K562 (cell line): ENCODE data around the gene SNAI1. TPM values are rescaled to one million over a fixed set of nuclear protein-coding genes. Genes with fewer than 3 reads are reported as not detected.

Experiments used
- ASH1L ChIP-seq: fragments of 450-650 bp; IDR thresholded peaks from 2 replicates; pipeline ENCODE4 v1.6.1; 2018; ENCODE audit warnings: borderline replicate concordance, mild to moderate bottlenecking, low read depth; ENCODE audit not compliant: partially characterized antibody
- ATF3 ChIP-seq, 2 experiments: fragments of 450-650 bp in 1 of 2; sonication (generic) in 1 of 2; formaldehyde crosslinking in 1 of 2; IDR thresholded peaks in 1 of 2; conservative IDR thresholded peaks in 1 of 2; 2 replicates each; pipeline versions ENCODE4 v1.6.1 to v1.8.1; 2016 to 2023; ENCODE audit warnings: mild to moderate bottlenecking in 2 of 2, moderate library complexity in 2 of 2, inconsistent platforms in 1 of 2, missing genetic modification reagents in 1 of 2
- COPS2 ChIP-seq: fragments of 450-650 bp; conservative IDR thresholded peaks from 2 replicates; pipeline ENCODE4 v1.6.1; 2016; ENCODE audit warnings: mild to moderate bottlenecking, moderate library complexity
- FOXP1 ChIP-seq: sonication (generic); formaldehyde crosslinking; IDR thresholded peaks from 2 replicates; pipeline ENCODE4 v1.8.0; 2022; ENCODE audit warnings: mild to moderate bottlenecking, missing genetic modification reagents
- HCFC1 ChIP-seq: IDR thresholded peaks from 2 replicates; pipeline ENCODE4 v1.6.1; 2012; ENCODE audit warnings: low read depth, low read length, improper control_type of control experiment
- MLX ChIP-seq, 2 experiments: fragments of 450-650 bp in 1 of 2; sonication (generic) in 1 of 2; formaldehyde crosslinking; conservative IDR thresholded peaks; 2 replicates each; pipeline versions ENCODE4 v1.4.0 to v1.8.1; 2020 to 2022; ENCODE audit warnings: mild to moderate bottlenecking in 1 of 2, missing genetic modification reagents in 1 of 2
- MTA3 ChIP-seq: fragments of 450-650 bp; formaldehyde crosslinking; IDR thresholded peaks from 2 replicates; pipeline ENCODE4 v1.6.1; 2017; ENCODE audit warnings: mild to moderate bottlenecking, borderline replicate concordance
- NONO ChIP-seq, 2 experiments: fragments of 200-400 bp in 1 of 2; fragments of 450-650 bp in 1 of 2; formaldehyde crosslinking in 1 of 2; IDR thresholded peaks; 2 replicates each; pipeline ENCODE4 v1.6.1; 2017; ENCODE audit warnings: low read depth in 2 of 2, mild to moderate bottlenecking in 2 of 2, moderate library complexity in 2 of 2, low read length in 1 of 2
- REST ChIP-seq, 2 experiments: fragments of 450-650 bp; formaldehyde crosslinking in 1 of 2; IDR thresholded peaks; 2 replicates each; pipeline versions ENCODE4 v1.4.0 to v1.6.1; 2014 to 2020; ENCODE audit warnings: mild to moderate bottlenecking in 2 of 2, borderline replicate concordance in 1 of 2, low read depth in 1 of 2
- TAF9B ChIP-seq: fragments of 450-650 bp; IDR thresholded peaks from 2 replicates; pipeline ENCODE4 v1.6.1; 2018; ENCODE audit warnings: mild to moderate bottlenecking; ENCODE audit not compliant: partially characterized antibody
- TBL1XR1 ChIP-seq, 2 experiments: IDR thresholded peaks; 2 replicates each; pipeline ENCODE4 v1.6.1; 2012; ENCODE audit warnings: improper control_type of control experiment in 2 of 2, low read length in 2 of 2, mild to moderate bottlenecking in 1 of 2
- ZBTB8A ChIP-seq: fragments of 450-650 bp; IDR thresholded peaks from 2 replicates; pipeline ENCODE4 v1.6.1; 2018; ENCODE audit warnings: mild to moderate bottlenecking, moderate library complexity; ENCODE audit not compliant: partially characterized antibody
- polyA plus RNA-seq, 8 experiments: library from polyadenylated mRNA; depleted of rRNA in 4 of 8; stranded (reverse) in 5 of 8; unstranded in 3 of 8; fragments of >200 nt; fragmentation: Nextera tagmentation in 2 of 8; fragmentation: Illumina TruSeq in 1 of 8; extraction: Ambion mirVana in 2 of 8; extraction: Trizol in 1 of 8; gene quantifications; 2 replicates each; pipeline versions ENCODE4 v1.2.1 to v1.2.3, GENCODE V29; 2011 to 2014; ENCODE audit warnings: inconsistent platforms in 1 of 8, missing spikeins in 1 of 8
- total RNA-seq, 7 experiments: library from RNA; depleted of rRNA in 6 of 7; stranded (reverse); fragments of >200 nt in 6 of 7; fragmentation: Illumina TruSeq in 2 of 7; extraction: Trizol in 2 of 7; gene quantifications; 2 replicates each; pipeline versions ENCODE4 v1.2.1 to v1.2.3, GENCODE V29; 2011 to 2021; ENCODE audit warnings: low replicate concordance in 1 of 7
- TF ChIP-seq, protein P1 (sequence below): fragments of 200-800 bp; sonication (Bioruptor generic); IDR thresholded peaks from 2 replicates; pipeline ENCODE4 v1.6.1; 2017; ENCODE audit warnings: missing genetic modification characterization, missing compliant biosample characterization

Gene SNAI1
- total and polyA plus RNA-seq, 9 of the 15 experiments (the other 6 are each of a cell fraction or from before 2014, with no cell fraction given): 0.32 to 11.6 (median 2.0) TPM

- TF ChIP-seq TBL1XR1 (IDR thresholded peaks at IDR 0.05; ENCODE audit: low read length in 2 of 2): peak in 1 of 2 experiments; percentile 54; a peak in 2 of 4 replicates
- peak; percentile 30; the same call in 1 of the 2 replicates for TF ChIP-seq FOXP1 (CRISPR knock-in tag)
- TF ChIP-seq ATF3 (IDR thresholded peaks at IDR 0.05): peak; percentile 67
- no peak for TF ChIP-seq ATF3 (CRISPR knock-in tag; conservative IDR thresholded peaks at IDR 0.05)
- TF ChIP-seq COPS2: no peak
- peak; percentile 34 to 64; a peak in 1 of 4 replicates for TF ChIP-seq NONO (IDR thresholded peaks at IDR 0.05; ENCODE audit: low read depth in 2 of 2, low read length in 1 of 2)
- no peak for TF ChIP-seq ZBTB8A
- TF ChIP-seq TAF9B: peak; percentile 53
- TF ChIP-seq, protein P1, sequence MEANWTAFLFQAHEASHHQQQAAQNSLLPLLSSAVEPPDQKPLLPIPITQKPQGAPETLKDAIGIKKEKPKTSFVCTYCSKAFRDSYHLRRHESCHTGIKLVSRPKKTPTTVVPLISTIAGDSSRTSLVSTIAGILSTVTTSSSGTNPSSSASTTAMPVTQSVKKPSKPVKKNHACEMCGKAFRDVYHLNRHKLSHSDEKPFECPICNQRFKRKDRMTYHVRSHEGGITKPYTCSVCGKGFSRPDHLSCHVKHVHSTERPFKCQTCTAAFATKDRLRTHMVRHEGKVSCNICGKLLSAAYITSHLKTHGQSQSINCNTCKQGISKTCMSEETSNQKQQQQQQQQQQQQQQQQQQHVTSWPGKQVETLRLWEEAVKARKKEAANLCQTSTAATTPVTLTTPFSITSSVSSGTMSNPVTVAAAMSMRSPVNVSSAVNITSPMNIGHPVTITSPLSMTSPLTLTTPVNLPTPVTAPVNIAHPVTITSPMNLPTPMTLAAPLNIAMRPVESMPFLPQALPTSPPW (CRISPR knock-in tag): peak; percentile 85
- TF ChIP-seq MTA3: peak; percentile 75
- TF ChIP-seq ASH1L: no peak
- TF ChIP-seq MLX (CRISPR knock-in tag; conservative IDR thresholded peaks at IDR 0.05): 0 out of 4 replicates have a peak, but pooled peaks of 1 of the 2 experiments have one; percentile 30
- no peak for TF ChIP-seq REST (IDR thresholded peaks at IDR 0.05; ENCODE audit: borderline replicate concordance)
- TF ChIP-seq REST (CRISPR knock-in tag; IDR thresholded peaks at IDR 0.05; ENCODE audit: low read depth): peak; percentile 45; the same call in 1 of the 2 replicates
- TF ChIP-seq HCFC1: peak; percentile 46; the same call in 1 of the 2 replicates
Measured at GRCh38 chr20:49936153-49937026, 46.4 kb upstream of the SNAI1 start, which contains the start of gene RNF114 (continued).
